OCI-LY1 (cell line): ENCODE results near the gene SLC38A2.

Experiments
- H2AFZ ChIP-seq: fragments of 200-600 bp; sonication (generic), shearing (Covaris generic); 2 replicates; pipeline ENCODE4 v1.6.0; 2014; ENCODE audit warnings: antibody characterized with exemption, mild to moderate bottlenecking, low read length
- H3F3A ChIP-seq: fragments of 200-600 bp; sonication (generic), shearing (Covaris generic); 2 replicates; pipeline ENCODE4 v1.6.0; 2014; ENCODE audit warnings: mild to moderate bottlenecking, antibody characterized with exemption, low read length, moderate library complexity; ENCODE audit not compliant: insufficient read depth
- H3K27ac ChIP-seq: fragments of 200-600 bp; sonication (generic); 2 replicates; pipeline ENCODE4 v1.5.1; 2014; ENCODE audit warnings: low read length, mixed run types, mild to moderate bottlenecking, low read depth; ENCODE audit not compliant: poor library complexity, severe bottlenecking
- H3K27me3 ChIP-seq: fragments of 200-600 bp; sonication (generic); 2 replicates; pipeline ENCODE4 v1.6.0; 2014; ENCODE audit warnings: antibody characterized with exemption, mild to moderate bottlenecking, low read length, moderate library complexity; ENCODE audit not compliant: insufficient read depth
- H3K36me3 ChIP-seq: fragments of 200-600 bp; sonication (generic); 2 replicates; pipeline ENCODE4 v1.6.1; 2014; ENCODE audit warnings: mild to moderate bottlenecking, antibody characterized with exemption, low read length, moderate library complexity, mixed read lengths; ENCODE audit not compliant: insufficient read depth
- H3K4me1 ChIP-seq: fragments of 200-600 bp; sonication (generic); 2 replicates; pipeline ENCODE4 v1.5.1; 2014; ENCODE audit warnings: mild to moderate bottlenecking, low read length, moderate library complexity; ENCODE audit not compliant: insufficient read depth, severe bottlenecking
- H3K4me2 ChIP-seq: fragments of 200-600 bp; sonication (generic), shearing (Covaris generic); 2 replicates; pipeline ENCODE4 v1.6.1; 2014; ENCODE audit warnings: low read length
- H3K4me3 ChIP-seq: fragments of 200-600 bp; sonication (generic); 2 replicates; pipeline ENCODE4 v1.5.1; 2014; ENCODE audit warnings: low read length, low read depth, mild to moderate bottlenecking, mixed read lengths; ENCODE audit not compliant: poor library complexity, severe bottlenecking
- H3K79me2 ChIP-seq: fragments of 200-600 bp; shearing (Covaris generic); 2 replicates; pipeline ENCODE4 v1.6.1; 2016; ENCODE audit warnings: mixed run types, low read length, mixed read lengths; ENCODE audit not compliant: insufficient read depth
- H3K9ac ChIP-seq: fragments of 200-600 bp; sonication (generic), shearing (Covaris generic); 2 replicates; pipeline ENCODE4 v1.6.1; 2014; ENCODE audit warnings: mild to moderate bottlenecking, low read length, mixed read lengths
- H3K9me2 ChIP-seq: fragments of 200-600 bp; sonication (generic), shearing (Covaris generic); 2 replicates; pipeline ENCODE4 v1.6.1; 2014; ENCODE audit warnings: low read depth, mild to moderate bottlenecking, low read length, mixed read lengths
- H3K9me3 ChIP-seq: fragments of 200-600 bp; shearing (Covaris generic); 2 replicates; pipeline ENCODE4 v1.6.1; 2014; ENCODE audit warnings: low read length, mixed read lengths
- H4K20me1 ChIP-seq: fragments of 200-600 bp; sonication (generic), shearing (Covaris generic); 2 replicates; pipeline ENCODE4 v1.6.0; 2016; ENCODE audit warnings: mild to moderate bottlenecking, low read length; ENCODE audit not compliant: insufficient read depth
- EZH2 ChIP-seq: fragments of 200-600 bp; sonication (generic), shearing (Covaris generic); IDR thresholded peaks from 2 replicates; pipeline ENCODE4 v1.8.0; 2017; ENCODE audit warnings: borderline replicate concordance, mixed run types, mild to moderate bottlenecking, antibody characterized with exemption, low read length, moderate library complexity, mixed read lengths
- TF ChIP-seq, protein P1 (sequence below): fragments of 200-600 bp; sonication (generic), shearing (Covaris generic); IDR thresholded peaks from 2 replicates; pipeline ENCODE4 v1.5.1; 2017; ENCODE audit warnings: mild to moderate bottlenecking, antibody characterized with exemption, low read length, moderate library complexity, mixed read lengths

Gene SLC38A2

DNA sequence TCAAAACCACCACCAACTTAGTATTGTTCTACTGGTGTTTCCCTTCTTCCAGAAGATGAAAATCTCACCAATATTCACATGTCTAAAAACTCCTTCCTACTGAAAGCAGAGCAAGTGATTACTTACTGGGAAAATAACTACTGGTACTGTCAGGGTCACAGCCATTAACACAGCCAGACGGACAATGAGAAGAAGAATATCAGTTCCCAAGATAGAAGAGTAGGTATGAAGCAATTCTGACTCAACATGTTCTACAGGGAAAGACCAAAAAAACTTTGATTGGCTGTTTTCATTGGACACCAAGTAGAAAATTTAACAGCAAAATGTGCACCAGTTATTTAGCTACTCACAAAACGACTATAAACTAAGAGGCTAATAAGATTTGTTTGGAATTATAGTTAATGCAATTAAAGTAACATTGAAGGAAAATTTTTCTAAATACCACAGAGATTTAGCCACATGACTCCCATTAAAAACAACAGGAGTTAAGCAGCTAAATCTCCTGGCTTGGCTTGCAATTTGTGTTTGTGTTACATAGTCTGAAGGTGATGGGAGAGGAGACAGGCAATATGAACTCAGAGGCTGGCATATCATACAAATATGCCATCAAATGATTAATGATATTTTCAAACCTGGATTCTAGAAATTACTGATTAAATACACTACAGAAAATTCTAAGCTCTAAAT lies 9.5 kb downstream of the SLC38A2 start:
- no peaks in the 10 kb centered on the region for H3K9me3 ChIP-seq
- no peaks in the 10 kb centered on the region for H3K27me3 ChIP-seq
- no peak overlapping the region for H3K9ac ChIP-seq
- H3K4me2 ChIP-seq = no peak overlapping the region
- peaks cover 99% of the 10 kb centered on the region for H3K36me3 ChIP-seq
- no peaks in the 10 kb centered on the region for H3K9me2 ChIP-seq
- no peaks in the 10 kb centered on the region for H4K20me1 ChIP-seq
- H3K27ac ChIP-seq = no peak overlapping the region
- H3F3A ChIP-seq = peaks cover 23% of the 10 kb centered on the region
- H3K4me1 ChIP-seq = no peaks in the 10 kb centered on the region
- no peaks in the 10 kb centered on the region for H3K79me2 ChIP-seq
- no peak overlapping the region for H3K4me3 ChIP-seq
- H2AFZ ChIP-seq = no peak overlapping the region
- TF ChIP-seq, protein P1, sequence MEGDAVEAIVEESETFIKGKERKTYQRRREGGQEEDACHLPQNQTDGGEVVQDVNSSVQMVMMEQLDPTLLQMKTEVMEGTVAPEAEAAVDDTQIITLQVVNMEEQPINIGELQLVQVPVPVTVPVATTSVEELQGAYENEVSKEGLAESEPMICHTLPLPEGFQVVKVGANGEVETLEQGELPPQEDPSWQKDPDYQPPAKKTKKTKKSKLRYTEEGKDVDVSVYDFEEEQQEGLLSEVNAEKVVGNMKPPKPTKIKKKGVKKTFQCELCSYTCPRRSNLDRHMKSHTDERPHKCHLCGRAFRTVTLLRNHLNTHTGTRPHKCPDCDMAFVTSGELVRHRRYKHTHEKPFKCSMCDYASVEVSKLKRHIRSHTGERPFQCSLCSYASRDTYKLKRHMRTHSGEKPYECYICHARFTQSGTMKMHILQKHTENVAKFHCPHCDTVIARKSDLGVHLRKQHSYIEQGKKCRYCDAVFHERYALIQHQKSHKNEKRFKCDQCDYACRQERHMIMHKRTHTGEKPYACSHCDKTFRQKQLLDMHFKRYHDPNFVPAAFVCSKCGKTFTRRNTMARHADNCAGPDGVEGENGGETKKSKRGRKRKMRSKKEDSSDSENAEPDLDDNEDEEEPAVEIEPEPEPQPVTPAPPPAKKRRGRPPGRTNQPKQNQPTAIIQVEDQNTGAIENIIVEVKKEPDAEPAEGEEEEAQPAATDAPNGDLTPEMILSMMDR = no peak
- no peak for TF ChIP-seq EZH2

DNA sequence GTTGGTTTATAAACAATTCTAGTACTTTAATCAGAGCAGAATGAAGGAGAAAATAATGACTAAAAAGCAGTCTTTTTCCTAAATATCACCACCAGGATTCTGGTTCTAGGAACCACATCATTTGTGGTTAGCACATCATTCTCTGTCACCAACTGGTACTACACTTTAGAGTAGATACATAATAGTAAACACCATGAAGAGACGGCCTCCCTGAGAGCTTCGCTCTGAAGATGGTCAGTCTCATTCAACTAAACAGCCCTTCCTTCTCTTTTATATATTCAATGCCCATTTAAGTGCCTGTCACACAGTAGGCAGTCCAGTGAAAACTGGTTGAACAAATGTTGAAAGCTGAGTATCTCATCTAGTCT lies 10.9 kb downstream of the SLC38A2 start:
- Histone ChIP-seq H3K9me3 (no peaks in the 10 kb centered on the region), H3K4me3 (no peak overlapping the region), H3K27me3 (no peaks in the 10 kb centered on the region), H3K9ac (no peak overlapping the region), H3K9me2 (no peaks in the 10 kb centered on the region), H3F3A (peaks cover 29% of the 10 kb centered on the region), H3K79me2 (no peaks in the 10 kb centered on the region), H3K4me2 (no peak overlapping the region), H3K4me1 (no peaks in the 10 kb centered on the region), H3K36me3 (peaks cover 85% of the 10 kb centered on the region), H4K20me1 (no peaks in the 10 kb centered on the region), H3K27ac (no peak overlapping the region), H2AFZ (no peak overlapping the region)
- TF ChIP-seq, protein P1 = no peak
- TF ChIP-seq EZH2 = no peak

DNA sequence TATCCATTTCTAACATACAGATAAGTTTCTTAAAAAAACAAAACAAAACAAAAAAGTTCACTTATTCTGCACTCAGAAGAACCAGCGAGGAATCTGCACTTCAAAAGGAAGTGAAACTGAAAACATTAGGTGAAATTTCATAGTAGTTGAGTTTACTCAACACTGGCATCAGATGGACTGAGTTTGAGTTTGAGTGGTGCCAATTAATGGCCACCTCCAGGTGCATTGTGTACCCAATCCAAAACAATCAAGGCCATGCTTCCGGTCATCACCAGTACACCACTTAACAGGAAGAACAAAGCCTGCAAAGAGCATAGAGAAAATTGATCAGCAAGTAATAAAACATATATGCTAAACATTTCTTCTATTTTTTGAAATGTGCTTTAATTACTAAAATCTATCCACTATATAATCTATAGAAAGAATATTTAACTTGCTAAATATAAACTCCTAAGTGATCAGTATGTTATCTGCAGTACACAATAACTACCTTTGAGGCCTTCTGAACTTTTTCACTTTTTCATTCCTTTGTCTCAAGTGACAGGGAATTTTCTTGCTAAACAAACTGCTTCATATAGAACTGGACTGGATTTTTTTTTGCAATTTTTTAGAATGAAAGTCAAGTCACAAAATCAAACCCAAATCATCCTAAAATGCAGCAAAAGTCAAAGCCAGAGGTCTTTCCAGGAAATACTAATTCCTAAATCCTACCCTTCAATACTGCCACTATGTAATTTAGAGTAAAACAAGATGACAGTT lies 11.5 kb downstream of the SLC38A2 start:
- H3F3A ChIP-seq = peaks cover 29% of the 10 kb centered on the region

More for the DNA sequence above, 11.5 kb downstream of the SLC38A2 start:
- H3K9me3 ChIP-seq = no peaks in the 10 kb centered on the region
- H3K9me2 ChIP-seq = no peaks in the 10 kb centered on the region
- H3K36me3 ChIP-seq = peaks cover 80% of the 10 kb centered on the region
- H3K9ac ChIP-seq = no peak overlapping the region
- no peaks in the 10 kb centered on the region for H3K27me3 ChIP-seq
- no peaks in the 10 kb centered on the region for H4K20me1 ChIP-seq
- no peaks in the 10 kb centered on the region for H3K4me1 ChIP-seq
- H3K4me2 ChIP-seq = no peak overlapping the region
- H3K27ac ChIP-seq = no peak overlapping the region
- no peak overlapping the region for H3K4me3 ChIP-seq
- H2AFZ ChIP-seq = no peak overlapping the region
- no peak for TF ChIP-seq EZH2
- TF ChIP-seq, protein P1 = no peak
- H3K79me2 ChIP-seq = no peaks in the 10 kb centered on the region
